HG03039 (cell line): Measurements from ENCODE around the gene GOLIM4.
"Not testable (repeated sequence)": the region's sequence is repeated elsewhere in the genome, so short reads cannot be mapped to it uniquely, and the experiment has no call there.

Source experiments
- ATAC-seq: cut with Tn5 transposase; IDR thresholded peaks from one replicate; pipeline ENCODE4 v1.9.1; 2021; ENCODE audit warnings: mild to moderate bottlenecking, moderate library complexity; ENCODE audit not compliant: unreplicated experiment

GOLIM4 gene

GRCh38 chr3:168051070-168051469 is 44.7 kb downstream of the GOLIM4 start:
- no peak for ATAC-seq

GRCh38 chr3:168049367-168049974 is 46.3 kb downstream of the GOLIM4 start:
- no peak for ATAC-seq

- no peak for ATAC-seq
Observed at GRCh38 chr3:168048414-168049330, 47.1 kb downstream of the GOLIM4 start.

- no peak for ATAC-seq
Observed at GRCh38 chr3:168047936-168048335, 47.8 kb downstream of the GOLIM4 start.

GRCh38 chr3:168047190-168047795 is 48.4 kb downstream of the GOLIM4 start:
- peak; percentile 62 for ATAC-seq

- no peak for ATAC-seq
Observed at GRCh38 chr3:168044049-168044448, 51.7 kb downstream of the GOLIM4 start.

GRCh38 chr3:168040607-168041208 is 55.0 kb downstream of the GOLIM4 start:
- peak; percentile 72 for ATAC-seq

- no peak for ATAC-seq
Observed at GRCh38 chr3:168037020-168037419, 58.7 kb downstream of the GOLIM4 start.

- ATAC-seq: no peak
Observed at GRCh38 chr3:168036619-168037018, 59.1 kb downstream of the GOLIM4 start.

- no peak for ATAC-seq
Observed at GRCh38 chr3:168034152-168034928, 61.4 kb downstream of the GOLIM4 start.

GRCh38 chr3:168030577-168030976 is 65.1 kb downstream of the GOLIM4 start:
- no peak for ATAC-seq

- no peak for ATAC-seq
Observed at GRCh38 chr3:168029705-168030104, 66.0 kb downstream of the GOLIM4 start.

GRCh38 chr3:168028086-168028485 is 67.6 kb downstream of the GOLIM4 start:
- no peak for ATAC-seq

- no peak for ATAC-seq
Observed at GRCh38 chr3:168026764-168027163, 69.0 kb downstream of the GOLIM4 start.

- no peak for ATAC-seq
Observed at GRCh38 chr3:168025076-168025475, 70.6 kb downstream of the GOLIM4 start.

- no peak for ATAC-seq
Observed at GRCh38 chr3:168024537-168024941, 71.2 kb downstream of the GOLIM4 start.

GRCh38 chr3:168021737-168022450 is 73.8 kb downstream of the GOLIM4 start:
- no peak for ATAC-seq

GRCh38 chr3:168011280-168011679 is 84.4 kb downstream of the GOLIM4 start:
- ATAC-seq: not testable (repeated sequence)

GRCh38 chr3:168006584-168006983 is 89.1 kb downstream of the GOLIM4 start:
- ATAC-seq: no peak

- ATAC-seq: no peak
Observed at GRCh38 chr3:168003911-168004310, 91.8 kb downstream of the GOLIM4 start.
